ENCODE data around the gene ELMO1.
"Not testable (repeated sequence)": the region's sequence is repeated elsewhere in the genome, so short reads cannot be mapped to it uniquely, and the experiment has no call there.

Gene ELMO1

GRCh38 chr7:37160656-37161055 is 288.0 kb downstream of the ELMO1 start:
- DNase-seq: no peak

- DNase-seq: no peak
Measured at GRCh38 chr7:37153376-37153775, 295.3 kb downstream of the ELMO1 start.

- no peak for DNase-seq
Measured at GRCh38 chr7:37151741-37152413, 296.8 kb downstream of the ELMO1 start.

- DNase-seq: peak; percentile 22
Measured at GRCh38 chr7:37150856-37151255, 297.8 kb downstream of the ELMO1 start.

- no peak for DNase-seq
Measured at GRCh38 chr7:37150180-37150579, 298.5 kb downstream of the ELMO1 start.

GRCh38 chr7:37149773-37150124 is 298.9 kb downstream of the ELMO1 start:
- no peak for DNase-seq

GRCh38 chr7:37149051-37149772 is 299.5 kb downstream of the ELMO1 start:
- no peak for DNase-seq

GRCh38 chr7:37145682-37146081 is 303.0 kb downstream of the ELMO1 start:
- DNase-seq: no peak

GRCh38 chr7:37144423-37144822 is 304.2 kb downstream of the ELMO1 start:
- no peak for DNase-seq

- DNase-seq: no peak
Measured at GRCh38 chr7:37142958-37143357, 305.7 kb downstream of the ELMO1 start.

- DNase-seq: no peak
Measured at GRCh38 chr7:37141742-37142141, 306.9 kb downstream of the ELMO1 start.

- DNase-seq: not testable (repeated sequence)
Measured at GRCh38 chr7:37133902-37134301, 314.8 kb downstream of the ELMO1 start.

GRCh38 chr7:37131855-37132254 is 316.8 kb downstream of the ELMO1 start:
- DNase-seq: no peak

- no peak for DNase-seq
Measured at GRCh38 chr7:37129035-37129425, 319.6 kb downstream of the ELMO1 start.

- no peak for DNase-seq
Measured at GRCh38 chr7:37128327-37129034, 320.2 kb downstream of the ELMO1 start.

GRCh38 chr7:37119296-37119860 is 329.3 kb downstream of the ELMO1 start:
- no peak for DNase-seq

- no peak for DNase-seq
Measured at GRCh38 chr7:37118004-37118403, 330.7 kb downstream of the ELMO1 start.

- no peak for DNase-seq
Measured at GRCh38 chr7:37117292-37117691, 331.4 kb downstream of the ELMO1 start.

- DNase-seq: no peak
Measured at GRCh38 chr7:37116093-37116701, 332.5 kb downstream of the ELMO1 start.

- DNase-seq: no peak
Measured at GRCh38 chr7:37113661-37114355, 334.9 kb downstream of the ELMO1 start.

- DNase-seq: no peak
Measured at GRCh38 chr7:37112876-37113275, 335.8 kb downstream of the ELMO1 start.

- no peak for DNase-seq
Measured at GRCh38 chr7:37112218-37112617, 336.4 kb downstream of the ELMO1 start.

- no peak for DNase-seq
Measured at GRCh38 chr7:37111459-37111858, 337.2 kb downstream of the ELMO1 start.
